T follicular helper cell (primary cell): ENCODE results near the gene PTGDS.

Source experiments
- DNase-seq: peaks from one replicate; pipeline ENCODE4 v3.0.0-alpha.2; 2020; ENCODE audit warnings: low read depth

Gene PTGDS

DNA sequence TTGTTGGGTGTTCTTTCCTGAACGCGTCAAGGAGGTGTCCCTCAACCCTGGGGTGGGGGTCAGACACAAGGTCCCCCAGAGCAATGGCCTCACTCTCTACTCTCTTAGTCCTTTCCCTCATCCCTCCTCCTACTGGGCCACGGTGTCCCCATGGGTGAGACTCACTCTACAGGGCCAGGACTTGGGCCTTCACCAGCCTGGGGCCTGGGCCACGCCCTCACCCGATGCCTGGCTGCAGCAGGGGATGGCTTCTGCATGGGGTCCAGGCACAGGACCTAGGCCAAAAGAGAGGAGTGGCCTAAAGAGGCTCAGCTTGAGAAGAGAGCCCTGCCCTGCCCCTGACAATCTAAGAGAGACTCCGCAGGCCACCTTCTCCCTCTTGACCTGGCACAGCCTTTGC, 19.4 kb upstream of the PTGDS start:
- DNase-seq, result no peak

DNA sequence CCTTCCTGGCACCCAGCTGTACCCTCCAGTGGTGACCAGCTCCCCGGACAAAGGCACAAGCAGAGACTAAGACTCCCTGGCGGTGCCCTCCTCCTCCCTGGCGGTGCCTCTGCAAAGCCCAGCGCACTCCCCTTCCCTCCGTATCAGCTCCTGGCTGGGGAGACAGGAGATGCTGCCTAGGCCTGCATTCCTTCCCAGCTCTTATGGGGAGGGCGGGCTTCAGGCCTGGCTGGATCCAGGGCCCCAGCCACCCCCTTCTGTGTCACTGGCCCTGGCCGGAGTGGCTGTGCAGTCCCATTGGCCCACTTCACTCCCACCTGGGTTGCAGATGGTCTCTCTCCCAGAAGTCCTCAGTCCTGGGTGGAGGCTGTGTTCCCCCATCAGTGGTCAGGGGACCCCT, 18.8 kb upstream of the PTGDS start:
- no peak for DNase-seq

DNA sequence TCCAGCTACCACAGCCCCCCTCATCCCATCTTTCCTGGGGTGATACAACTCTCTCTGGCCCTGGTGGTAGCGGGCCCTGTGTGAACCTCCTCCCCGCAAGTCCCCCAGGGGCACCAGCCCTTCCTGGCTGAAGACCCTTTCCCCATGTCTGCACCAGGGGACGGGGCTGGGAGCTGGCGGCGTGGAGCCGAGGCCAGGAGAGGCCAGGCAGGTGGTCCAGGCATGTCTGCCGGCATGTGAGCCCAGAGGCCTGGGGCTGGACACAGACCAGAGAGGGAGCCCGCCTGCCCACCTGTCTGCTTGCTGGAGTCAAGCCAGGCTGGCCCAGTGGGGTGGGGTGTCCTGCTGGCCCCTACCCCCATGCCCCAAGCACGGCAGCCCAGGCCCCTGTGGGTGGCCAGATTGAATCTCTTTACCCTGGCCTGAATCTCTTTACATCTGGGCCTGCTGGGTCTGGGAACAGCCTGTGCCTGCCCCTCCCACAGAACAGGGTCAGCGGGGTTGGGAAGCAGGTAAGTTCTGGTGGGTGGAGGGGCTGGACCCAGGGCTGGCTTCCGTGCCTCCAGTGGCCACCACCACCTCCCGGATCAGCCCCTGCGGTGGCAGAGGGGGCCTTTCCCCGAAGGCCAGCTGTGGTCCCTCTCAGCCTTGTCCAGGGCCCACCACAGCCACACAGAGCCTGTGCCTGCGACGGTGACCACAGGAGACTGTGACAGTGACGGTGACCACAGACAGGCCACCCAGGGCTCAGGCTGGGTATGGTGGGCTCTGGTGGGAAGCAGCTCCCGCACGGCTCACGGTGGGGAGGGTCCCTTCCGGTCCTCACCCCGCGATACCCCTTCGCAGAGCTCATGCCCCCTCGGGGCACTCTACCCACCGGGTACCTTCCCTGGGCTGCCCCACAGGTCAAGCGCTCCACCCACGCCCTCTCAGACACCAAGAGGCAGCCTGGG, 18.1 kb upstream of the PTGDS start:
- no peak for DNase-seq

DNA sequence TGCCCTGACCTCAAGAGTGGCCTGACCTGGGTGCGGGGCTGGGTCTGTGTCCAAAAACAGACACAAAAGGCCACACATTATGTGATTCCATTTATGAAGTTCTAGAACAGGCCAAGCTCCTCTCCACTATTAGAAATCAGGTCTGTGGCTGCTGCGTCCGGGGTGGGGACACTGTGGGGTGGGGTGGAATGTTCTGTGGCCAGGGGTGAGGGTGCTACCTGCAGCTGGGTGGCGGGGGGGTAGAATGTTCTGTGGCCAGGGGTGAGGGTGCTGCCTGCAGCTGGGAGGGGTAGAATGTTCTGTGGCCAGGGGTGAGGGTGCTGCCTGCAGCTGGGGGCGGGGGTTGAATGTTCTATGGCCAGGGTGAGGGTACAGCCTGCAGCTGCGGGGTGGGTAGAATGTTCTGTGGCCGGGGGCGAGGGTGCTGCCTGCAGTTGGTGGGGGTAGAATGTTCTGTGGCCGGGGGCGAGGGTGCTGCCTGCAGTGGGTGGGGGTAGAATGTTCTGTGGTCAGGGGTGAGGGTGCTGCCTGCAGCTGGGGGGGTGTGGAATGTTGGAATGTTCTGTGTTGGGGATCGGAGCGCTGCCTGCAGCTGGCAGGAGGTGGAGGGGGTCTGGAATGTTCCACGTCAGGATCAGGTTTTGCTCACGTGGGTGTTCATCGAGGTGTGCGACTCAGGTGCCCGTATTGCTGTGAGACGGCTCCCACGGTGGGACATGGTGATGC, 16.9 kb upstream of the PTGDS start:
- DNase-seq, result no peak

DNA sequence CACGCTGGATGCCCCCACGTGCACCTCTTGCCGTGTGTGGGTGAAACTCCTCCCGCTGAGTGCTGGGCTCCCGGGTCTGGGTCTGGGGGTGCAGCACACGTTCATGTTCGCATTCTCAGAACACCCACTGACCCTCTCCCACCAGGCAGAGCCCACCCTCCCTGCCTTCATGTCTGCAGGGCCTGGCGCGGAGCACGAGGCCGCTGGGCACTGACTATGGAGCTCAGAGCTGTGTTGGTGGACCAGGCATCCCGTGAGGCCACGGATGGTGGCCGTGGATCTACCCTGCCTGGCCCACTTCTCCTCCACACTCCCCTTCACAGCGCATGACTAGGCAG, 16.4 kb upstream of the PTGDS start:
- no peak for DNase-seq

DNA sequence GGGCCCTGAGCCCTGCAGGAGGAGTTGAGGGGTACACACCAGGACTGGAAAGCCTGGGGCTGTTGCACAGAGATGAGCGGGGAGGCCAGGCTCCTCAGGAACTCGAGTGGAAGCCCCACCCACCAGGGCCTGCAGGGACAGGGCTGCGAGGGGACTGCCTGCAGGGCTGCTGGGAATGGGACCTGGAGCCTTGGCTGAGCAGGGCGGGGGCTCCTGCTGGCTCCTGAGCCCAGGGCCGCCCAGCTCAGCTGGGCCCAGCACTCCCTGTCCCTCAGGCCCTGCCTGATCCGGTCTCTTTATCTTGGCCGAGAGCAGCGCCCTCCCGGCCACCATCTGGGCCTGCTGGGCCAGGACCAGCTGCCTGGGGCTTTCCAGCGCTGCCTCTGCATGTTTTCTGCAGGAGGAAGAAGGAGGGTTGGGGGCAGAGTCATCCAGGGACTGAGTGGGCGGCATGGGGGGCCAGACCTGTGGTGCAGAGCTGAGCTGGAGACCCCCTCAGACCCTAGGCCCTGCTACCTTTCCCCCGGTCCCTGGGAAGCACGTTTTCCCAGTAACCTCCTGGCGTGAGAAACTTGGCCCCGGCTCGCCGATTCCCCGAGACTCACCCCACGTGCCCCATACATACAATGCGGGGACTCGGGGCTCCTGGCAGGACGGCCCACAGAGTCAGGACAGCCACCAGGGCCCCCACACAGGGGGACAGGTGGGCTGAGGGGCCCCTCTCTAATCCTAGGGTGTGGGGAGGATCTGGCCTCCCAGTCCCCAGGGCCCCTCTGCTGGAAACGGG, 15.8 kb upstream of the PTGDS start:
- no peak for DNase-seq

DNA sequence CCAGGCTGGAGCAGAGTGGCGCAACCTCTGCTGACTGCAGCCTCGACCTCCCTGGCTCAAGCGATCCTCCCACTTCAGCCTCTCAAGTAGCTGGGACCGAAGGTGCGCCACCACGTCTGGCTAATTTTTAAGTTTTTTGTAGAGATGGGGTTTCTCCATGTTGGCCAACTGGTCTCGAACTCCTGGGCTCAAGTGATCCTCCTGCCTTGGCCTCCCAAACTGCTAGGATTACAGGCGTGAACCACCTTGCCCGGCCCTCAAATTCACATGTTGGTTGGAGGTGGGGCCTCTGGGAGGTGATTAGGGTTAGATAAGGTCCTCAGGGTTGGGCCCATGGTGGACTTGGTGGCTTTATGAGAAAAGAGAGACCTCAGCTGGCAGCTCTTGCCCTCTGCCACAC, 15.1 kb upstream of the PTGDS start:
- DNase-seq, result no peak

DNA sequence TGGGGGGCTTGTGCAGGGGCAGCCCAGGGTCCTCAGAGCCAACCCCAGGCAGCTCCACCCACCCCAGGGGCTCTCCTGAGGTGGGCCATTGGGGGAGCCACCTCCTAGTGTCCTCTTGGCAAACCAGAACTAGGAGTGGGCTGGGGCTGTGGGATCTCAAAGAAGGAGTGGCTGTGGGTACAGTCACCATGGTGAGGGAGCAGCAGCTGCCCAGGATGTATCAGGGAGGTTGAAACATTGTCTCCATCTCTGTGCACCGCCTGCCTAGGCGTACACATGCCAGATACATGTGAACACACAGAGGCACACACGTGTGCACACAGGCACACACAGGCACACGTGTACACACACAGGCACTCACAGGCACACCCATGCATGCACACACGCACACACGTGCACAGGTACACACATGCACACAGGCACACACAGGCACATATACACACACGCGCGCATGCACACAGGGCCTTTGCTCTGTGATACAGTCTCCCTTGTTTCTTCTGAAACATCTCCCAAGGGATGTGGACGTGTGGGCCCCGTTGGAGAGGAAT, 14.5 kb upstream of the PTGDS start:
- DNase-seq, result no peak

DNA sequence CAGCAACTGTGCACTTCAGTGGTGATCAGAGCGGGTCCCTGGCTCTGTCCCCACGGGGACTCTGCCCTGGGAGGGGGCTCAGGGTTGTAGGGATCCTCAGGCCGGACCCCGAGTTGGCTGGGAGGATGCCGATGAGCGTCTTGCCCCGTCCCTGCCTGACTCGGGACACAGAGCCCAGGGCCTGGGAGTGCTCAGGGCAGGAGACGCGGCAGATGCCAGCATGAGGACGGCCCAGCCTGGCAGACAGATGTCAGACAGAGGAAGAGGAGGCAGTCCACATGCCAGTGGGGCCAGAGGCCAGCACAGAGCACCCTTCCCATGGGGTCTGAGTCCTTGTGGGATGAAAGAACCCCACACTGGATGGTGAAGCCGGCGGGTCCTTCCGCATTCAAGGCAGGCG, 14.0 kb upstream of the PTGDS start:
- no peak for DNase-seq

DNA sequence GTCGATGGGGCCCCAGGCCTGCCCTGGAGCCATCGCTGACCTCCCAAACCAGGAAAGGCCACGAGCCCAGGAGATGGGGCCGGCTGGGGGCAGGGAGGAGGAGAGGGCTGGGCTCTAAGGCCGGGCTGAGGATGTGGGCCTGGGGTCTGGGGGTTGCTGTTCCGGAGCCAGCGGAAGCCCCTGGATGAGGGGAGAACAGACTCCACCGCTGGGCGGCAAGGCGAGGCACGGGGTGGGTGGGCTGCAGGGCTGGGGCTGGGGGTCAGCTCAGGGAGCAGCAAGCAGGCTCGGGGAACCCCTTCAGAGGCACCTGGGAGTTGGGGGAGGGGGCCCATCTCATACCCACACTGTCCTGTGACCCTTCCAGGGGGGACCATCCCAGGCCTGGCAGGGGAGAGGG, 13.6 kb upstream of the PTGDS start:
- no peak for DNase-seq

DNA sequence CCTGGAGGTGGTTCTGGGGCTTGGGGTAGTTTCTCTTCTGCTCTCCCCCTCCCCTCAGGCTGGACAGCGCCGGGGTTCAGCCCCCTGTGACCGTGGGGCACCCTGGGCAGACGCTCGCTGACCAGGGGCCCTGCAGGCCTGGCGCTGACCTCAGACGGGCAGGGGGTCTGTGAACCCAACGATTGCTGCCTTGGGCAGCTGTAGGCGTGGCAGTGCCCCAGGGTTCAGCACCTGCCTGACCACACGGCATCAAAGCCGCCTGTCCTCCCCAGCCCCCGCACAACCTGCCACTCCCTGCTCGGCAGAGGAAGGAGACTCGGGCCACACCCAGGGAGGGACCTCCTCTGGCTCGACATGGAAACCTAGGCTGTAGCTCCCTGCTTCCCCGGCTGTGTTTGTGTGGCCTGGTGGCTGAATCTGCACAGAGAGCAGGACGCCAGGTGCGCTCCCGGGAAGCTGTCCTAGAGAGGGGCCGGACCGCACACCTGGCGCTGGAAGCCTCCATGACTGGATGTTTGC, 13.1 kb upstream of the PTGDS start:
- DNase-seq, result no peak

DNA sequence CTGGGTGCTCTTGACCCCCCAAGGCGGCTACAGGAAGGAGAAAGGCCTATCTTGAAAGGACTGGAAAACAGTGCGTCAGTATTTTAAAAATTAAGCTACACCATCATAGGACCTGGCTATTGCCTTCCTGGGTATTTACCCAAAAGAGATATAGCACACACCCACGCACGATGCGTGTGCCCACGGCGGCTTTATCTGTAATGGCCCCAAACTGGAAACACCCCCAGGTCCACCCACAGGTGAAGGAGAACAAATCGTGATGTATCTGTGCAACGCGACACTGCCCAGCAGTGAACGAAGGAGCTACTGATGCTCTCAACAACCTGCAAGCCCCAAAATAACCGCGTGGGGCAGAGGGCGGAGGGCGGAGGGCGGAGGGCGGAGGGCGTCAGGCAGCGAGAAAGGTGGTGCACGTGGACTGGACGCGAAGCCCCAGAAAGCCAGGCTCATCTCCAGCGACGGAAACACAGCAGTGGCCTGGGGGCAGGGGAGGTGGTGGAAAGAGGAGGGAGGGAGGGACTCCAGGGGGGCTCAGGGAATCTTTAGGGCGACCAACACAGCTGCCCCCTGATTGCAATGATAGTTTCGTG, 12.4 kb upstream of the PTGDS start:
- no peak for DNase-seq

DNA sequence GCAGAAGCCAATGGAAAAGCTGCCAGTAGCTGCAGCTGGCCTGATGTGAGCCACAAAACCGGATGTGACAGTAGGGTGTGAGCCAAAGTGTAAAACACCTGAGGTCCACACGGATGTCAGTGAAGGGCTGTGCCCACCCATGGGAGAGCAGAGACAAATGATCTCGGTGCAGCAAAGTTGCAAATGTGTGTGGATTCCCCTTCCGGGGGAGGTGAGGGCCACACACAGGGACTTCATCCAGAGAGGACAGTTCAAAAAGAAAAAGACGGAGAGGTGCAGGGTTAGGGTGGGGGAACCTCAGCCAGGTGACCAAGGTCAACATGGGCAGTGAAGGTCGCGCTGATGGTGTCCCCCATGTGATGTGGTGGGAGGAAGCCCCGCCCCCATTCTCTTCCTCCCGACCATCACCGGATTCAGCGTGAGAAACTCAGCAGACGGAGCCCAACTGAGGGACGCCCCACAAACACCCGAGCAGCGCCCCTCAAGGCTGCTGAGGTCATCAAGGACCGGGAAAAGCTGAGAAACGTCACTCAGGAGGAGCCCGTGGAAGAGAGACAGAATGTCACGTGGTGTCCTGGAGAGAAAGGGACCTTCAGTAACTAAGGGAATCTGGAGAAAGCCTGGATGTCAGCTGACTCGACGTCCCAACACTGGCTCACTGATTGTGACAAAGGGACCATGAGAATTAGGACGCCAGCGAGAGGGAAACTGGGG, 11.4 kb upstream of the PTGDS start:
- DNase-seq, result no peak

DNA sequence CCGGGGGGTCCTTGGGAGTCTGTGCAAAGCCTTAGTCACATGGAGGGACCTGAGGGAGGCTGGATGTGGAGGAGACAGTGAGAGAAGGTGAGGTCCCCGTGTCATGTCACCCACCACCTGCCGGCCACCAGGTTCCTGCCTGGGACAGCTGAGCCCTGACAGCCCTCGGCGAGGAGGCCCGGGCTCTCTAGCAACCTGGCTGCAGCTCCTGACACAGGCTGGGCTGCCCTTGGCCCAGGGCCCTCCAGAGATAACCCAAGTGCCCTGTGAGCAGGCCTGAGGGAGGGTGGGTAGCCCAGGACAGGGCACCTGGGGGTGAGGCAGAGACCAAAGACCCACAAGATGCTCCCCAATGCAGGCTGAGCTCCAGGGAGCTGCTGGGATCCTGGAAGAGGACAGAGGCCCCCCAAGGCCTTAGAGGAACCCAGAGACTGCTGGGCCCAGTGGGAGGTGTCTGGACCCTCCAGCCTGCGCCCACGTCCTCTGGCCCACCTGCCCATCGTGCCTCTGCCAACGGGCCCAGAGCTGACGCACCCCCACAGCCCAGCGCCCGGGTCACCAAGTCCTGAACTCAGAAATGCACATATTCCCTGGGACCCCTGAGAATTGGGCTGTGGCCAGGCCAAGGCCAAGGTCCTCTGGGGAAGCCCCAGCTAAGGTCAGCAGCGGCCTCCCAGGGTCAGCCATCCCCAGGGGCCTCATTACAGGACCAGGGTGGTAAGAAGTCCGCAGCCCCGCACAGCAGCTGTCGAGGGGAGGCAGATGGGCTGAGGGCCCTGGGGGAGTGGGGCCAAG, 8.8 kb upstream of the PTGDS start:
- no peak for DNase-seq

DNA sequence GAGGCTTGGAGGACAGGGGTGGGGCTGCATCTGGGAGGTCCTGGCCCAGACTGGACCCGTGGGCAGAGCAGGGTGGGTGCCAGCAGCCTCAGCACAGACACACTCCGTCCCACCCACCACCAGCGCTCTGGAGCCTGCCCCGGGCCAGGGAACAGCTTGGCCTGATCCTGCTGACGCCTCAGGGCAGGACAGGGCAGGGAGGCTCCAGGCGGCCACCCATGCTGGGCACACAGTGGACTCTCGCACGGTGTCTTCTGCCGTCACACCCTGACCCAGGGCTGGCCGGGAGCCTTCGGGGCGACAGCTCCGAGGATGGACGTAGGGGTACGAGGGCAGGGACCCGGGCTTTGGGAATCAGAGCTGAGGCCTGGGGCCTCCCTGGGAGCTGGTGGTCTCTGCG, 8.2 kb upstream of the PTGDS start:
- DNase-seq, result no peak

DNA sequence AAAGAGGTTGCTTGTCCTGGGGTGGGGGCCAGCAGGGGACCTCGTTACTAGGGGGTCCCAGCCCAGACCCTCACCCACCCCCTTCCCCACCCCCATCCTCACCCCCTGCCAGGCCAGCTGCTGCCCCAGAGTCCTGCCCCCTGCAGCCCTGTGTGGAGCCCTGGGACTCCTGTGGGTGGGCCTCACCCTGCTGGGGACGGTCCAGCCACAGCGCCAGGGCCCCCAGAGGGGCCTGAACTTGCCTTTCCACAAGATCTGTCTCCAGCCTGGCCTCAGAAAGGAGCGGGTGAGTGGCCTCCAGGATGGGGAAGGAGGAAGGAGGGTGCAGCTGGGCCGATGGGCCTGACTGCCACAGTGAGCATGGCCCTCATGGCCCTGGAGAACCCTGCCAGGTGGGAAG, 7.5 kb upstream of the PTGDS start:
- no peak for DNase-seq

DNA sequence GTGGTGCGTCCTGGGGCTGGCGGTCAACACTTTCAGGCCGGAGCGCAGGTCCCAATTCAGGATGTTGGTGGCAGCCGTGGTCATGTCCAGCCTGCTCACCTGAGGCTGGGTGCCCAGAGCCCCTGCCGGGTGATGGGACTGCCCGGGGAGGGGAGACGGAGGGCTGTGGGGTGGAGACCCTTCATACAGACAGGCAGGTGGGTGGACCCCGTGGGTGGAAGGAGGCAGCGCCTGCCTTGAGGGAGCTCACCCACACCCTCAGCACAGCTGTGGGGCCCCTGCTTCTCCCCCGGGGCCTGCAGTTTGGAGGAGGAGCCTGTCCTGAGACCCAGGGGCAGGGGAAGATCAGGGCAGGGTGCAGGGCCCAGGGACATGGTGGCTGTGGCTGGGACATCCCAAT, 6.9 kb upstream of the PTGDS start:
- DNase-seq, result no peak

DNA sequence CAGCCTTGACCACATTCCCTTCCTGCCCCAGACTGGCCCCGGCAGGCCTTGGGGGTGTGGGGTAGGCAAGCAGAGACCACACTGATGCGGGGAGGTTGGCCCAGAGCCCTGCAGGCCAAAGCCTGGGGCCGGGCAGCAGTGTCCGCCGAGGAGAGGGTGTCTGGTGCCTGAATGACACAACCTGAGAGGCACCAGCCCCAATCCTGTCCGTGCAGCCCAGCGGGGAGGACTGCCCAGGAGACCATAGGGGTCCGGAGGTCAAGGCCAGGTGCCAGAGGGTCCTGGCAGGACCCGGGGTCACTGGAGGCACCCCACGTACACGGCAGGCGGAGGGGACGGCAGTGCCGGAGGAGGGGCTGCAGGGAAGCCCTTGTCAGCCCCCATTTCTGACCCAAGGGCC, 5.6 kb upstream of the PTGDS start:
- DNase-seq, result no peak

DNA sequence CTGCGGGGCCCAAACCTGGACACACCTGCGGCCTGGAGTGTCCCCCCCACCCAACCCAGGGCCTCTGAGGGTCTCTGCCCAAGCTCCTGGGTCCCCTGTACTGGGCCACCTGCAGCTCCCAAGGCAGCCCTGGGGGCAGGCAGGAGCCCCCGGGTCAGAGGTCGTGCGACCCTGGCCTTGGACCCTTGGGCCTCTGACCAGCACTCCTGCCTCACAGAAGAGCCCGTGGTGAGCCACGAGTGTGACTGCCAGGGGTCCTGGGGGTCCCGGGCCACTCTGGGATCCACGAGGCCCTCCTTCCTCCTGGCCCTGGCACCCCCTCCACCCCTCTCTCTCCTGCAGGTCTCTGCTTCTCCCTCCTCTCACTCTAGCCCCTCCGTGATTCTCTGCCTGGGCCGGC, 5.0 kb upstream of the PTGDS start:
- DNase-seq, result no peak

DNA sequence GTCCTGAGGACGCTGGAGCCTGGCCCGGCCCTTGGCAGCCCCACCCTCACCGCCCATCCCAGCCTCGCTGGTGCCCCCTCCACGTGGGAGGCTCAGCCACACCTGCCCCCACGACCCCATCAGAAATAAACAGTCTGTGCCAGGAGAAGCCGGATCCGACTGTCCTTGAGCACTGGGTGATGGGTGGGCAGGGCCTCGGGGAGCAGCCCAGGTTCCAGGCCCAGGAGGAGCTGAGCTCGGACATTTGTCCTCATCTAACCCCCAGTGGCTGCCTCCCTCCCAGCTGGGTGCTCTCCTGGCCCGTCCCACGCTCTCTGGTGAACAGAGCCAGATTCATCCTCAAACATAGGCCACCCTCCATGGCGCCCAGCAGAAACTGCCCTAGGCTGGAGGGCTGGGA, 4.6 kb upstream of the PTGDS start:
- DNase-seq, result no peak
